OCI-LY3 (cell line): ENCODE data around the gene IPO8.
"Not testable (repeated sequence)": the region's sequence is repeated elsewhere in the genome, so short reads cannot be mapped to it uniquely, and the experiment has no call there.

Experiments used
- CTCF ChIP-seq: fragments of 200-600, 300-600 bp; sonication (generic); IDR thresholded peaks from 2 replicates; pipeline ENCODE4 v1.5.1; 2014; ENCODE audit warnings: antibody characterized with exemption, low read length, low read depth
- EZH2phosphoT487 ChIP-seq: fragments of 200-600 bp; shearing (Covaris generic); IDR thresholded peaks from 2 replicates; pipeline ENCODE4 v1.6.1; 2018; ENCODE audit warnings: antibody characterized with exemption, mixed run types, low read depth

- not testable (repeated sequence) for TF ChIP-seq CTCF, EZH2phosphoT487
These were observed 85.8 kb downstream of the IPO8 start for GRCh38 chr12:30609819-30610218.
